Natural killer cell (primary cell): ENCODE measurements around the gene GABARAPL1. TPM values are rescaled to one million over a fixed set of nuclear protein-coding genes. Genes with fewer than 3 reads are reported as not detected.

Experiments
- ATAC-seq, 3 donors: fragments of 150-1000 bp in 2 of 3; fragments of 200-7000 bp in 1 of 3; cut with Tn5 transposase; 1 replicate in 1 of 3; 2 replicates in 2 of 3; pipeline ENCODE4 v1.10.0; 2021; ENCODE audit warnings: mild to moderate bottlenecking in 2 of 3, moderate library complexity in 2 of 3
- DNase-seq, 2 donors: peaks; one replicate each; pipeline versions ENCODE4 v3.0.0 to v3.0.0-alpha.2; 2013 to 2021; ENCODE audit warnings: mixed read lengths in 1 of 2
- H3K27ac ChIP-seq: one replicate; pipeline ENCODE4 v1.5.1; 2013; ENCODE audit warnings: mild to moderate bottlenecking, low read length
- H3K27me3 ChIP-seq: one replicate; pipeline ENCODE4 v1.6.1; 2013; ENCODE audit warnings: low read length; ENCODE audit not compliant: control insufficient read depth, insufficient read depth
- H3K36me3 ChIP-seq: one replicate; pipeline ENCODE4 v1.6.1; 2013; ENCODE audit warnings: low read length; ENCODE audit not compliant: control insufficient read depth, insufficient read depth
- H3K4me1 ChIP-seq: one replicate; pipeline ENCODE4 v1.6.1; 2013; ENCODE audit warnings: low read length; ENCODE audit not compliant: control insufficient read depth, insufficient read depth
- H3K4me3 ChIP-seq: one replicate; pipeline ENCODE4 v1.5.1; 2013; ENCODE audit warnings: low read length
- H3K9me3 ChIP-seq: one replicate; pipeline ENCODE4 v1.6.1; 2013; ENCODE audit warnings: low read length; ENCODE audit not compliant: control insufficient read depth, insufficient read depth
- H3K27ac Mint-ChIP-seq, 2 donors: one replicate each; pipeline ENCODE4 v1.8.0; 2022; ENCODE audit warnings: mild to moderate bottlenecking in 2 of 2, mixed read lengths in 2 of 2, moderate library complexity in 1 of 2
- H3K27me3 Mint-ChIP-seq, 2 donors: one replicate each; pipeline ENCODE4 v1.8.0; 2022; ENCODE audit warnings: low read depth in 2 of 2, mixed read lengths in 2 of 2
- H3K36me3 Mint-ChIP-seq: one replicate; pipeline ENCODE4 v1.8.0; 2022; ENCODE audit warnings: mixed read lengths
- H3K4me1 Mint-ChIP-seq, 2 donors: one replicate each; pipeline ENCODE4 v1.8.0; 2022; ENCODE audit warnings: mixed read lengths in 2 of 2
- H3K4me3 Mint-ChIP-seq: one replicate; pipeline ENCODE4 v1.8.0; 2022; ENCODE audit warnings: mild to moderate bottlenecking, moderate library complexity, mixed read lengths
- H3K9me3 Mint-ChIP-seq, 2 donors: one replicate each; pipeline ENCODE4 v1.8.0; 2022; ENCODE audit warnings: mixed read lengths in 2 of 2
- WGBS: methylation state at CpG from one replicate; pipeline ENCODE4 v1.1.7; 2013; ENCODE audit warnings: missing lambda C conversion rate; ENCODE audit not compliant: insufficient coverage; 5-methylcytosine and 5-hydroxymethylcytosine counted together
- intact Hi-C: fragments of 100-400 bp; cut with micrococcal nuclease; formaldehyde crosslinking; loops from one replicate; pipeline ENCODE4 v1.14.2; 2022
- total RNA-seq, 4 donors: library from RNA; stranded (reverse); fragments of 120-200 nt in 1 of 4; gene quantifications; one replicate each; pipeline versions ENCODE4 v1.2.3 to v1.2.4, GENCODE V29; 2013 to 2022
- TF ChIP-seq, protein P1 (sequence below): fragments of 200-600 bp; IDR thresholded peaks from one replicate; pipeline ENCODE4 v1.8.0; 2022; ENCODE audit warnings: antibody characterized with exemption

The GABARAPL1 gene
- total RNA-seq, 3 donors from 2014 or later (not counting 1 experiment from before 2014, with no cell fraction given) = 157 to 233 (median 160) TPM

DNA sequence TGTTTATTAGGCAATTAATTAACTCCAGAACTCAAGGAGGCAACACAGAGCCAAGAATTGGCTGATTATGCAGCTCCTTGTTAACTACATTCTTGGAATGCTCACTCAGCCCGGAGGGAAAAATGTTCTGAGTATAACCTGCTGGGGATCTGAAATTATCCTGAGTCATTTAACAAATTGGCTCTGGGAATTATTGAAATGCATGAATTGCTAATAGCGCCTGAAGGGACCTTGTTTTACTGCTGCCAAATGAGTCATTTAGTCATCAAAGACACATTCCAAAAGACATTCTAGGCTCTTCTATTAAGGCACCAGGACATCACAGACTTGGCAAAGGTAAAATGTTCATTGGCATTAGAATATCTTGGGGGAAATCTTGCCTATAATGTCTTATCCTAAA is 20.8 kb upstream of the GABARAPL1 start:
- H3K4me1 Mint-ChIP-seq = peaks cover 24 to 31% of the 10 kb centered on the region in 2 donors
- 43% methylated on average over 2 of the region's 2 CpGs for WGBS
- intact Hi-C loops = loop anchor here (1.0 to 5.0 kb wide), 3 partner anchors 39 to 445 kb away; no protein-coding TSS in a partner anchor
- TF ChIP-seq, protein P1, sequence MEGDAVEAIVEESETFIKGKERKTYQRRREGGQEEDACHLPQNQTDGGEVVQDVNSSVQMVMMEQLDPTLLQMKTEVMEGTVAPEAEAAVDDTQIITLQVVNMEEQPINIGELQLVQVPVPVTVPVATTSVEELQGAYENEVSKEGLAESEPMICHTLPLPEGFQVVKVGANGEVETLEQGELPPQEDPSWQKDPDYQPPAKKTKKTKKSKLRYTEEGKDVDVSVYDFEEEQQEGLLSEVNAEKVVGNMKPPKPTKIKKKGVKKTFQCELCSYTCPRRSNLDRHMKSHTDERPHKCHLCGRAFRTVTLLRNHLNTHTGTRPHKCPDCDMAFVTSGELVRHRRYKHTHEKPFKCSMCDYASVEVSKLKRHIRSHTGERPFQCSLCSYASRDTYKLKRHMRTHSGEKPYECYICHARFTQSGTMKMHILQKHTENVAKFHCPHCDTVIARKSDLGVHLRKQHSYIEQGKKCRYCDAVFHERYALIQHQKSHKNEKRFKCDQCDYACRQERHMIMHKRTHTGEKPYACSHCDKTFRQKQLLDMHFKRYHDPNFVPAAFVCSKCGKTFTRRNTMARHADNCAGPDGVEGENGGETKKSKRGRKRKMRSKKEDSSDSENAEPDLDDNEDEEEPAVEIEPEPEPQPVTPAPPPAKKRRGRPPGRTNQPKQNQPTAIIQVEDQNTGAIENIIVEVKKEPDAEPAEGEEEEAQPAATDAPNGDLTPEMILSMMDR = no peak
- peaks cover 7 to 23% of the 10 kb centered on the region in 2 donors for H3K27me3 Mint-ChIP-seq
- H3K36me3 Mint-ChIP-seq = no peaks in the 10 kb centered on the region
- no peaks in the 10 kb centered on the region for H3K9me3 Mint-ChIP-seq
- Histone ChIP-seq H3K4me1 (peaks cover 16% of the 10 kb centered on the region), H3K36me3 (no peaks in the 10 kb centered on the region), H3K27me3 (no peaks in the 10 kb centered on the region), H3K9me3 (no peaks in the 10 kb centered on the region), H3K27ac (no peak overlapping the region), H3K4me3 (no peak overlapping the region)
- ATAC-seq = no peak
- H3K27ac Mint-ChIP-seq = no peak overlapping the region
- no peak for DNase-seq
- no peak overlapping the region for H3K4me3 Mint-ChIP-seq

DNA sequence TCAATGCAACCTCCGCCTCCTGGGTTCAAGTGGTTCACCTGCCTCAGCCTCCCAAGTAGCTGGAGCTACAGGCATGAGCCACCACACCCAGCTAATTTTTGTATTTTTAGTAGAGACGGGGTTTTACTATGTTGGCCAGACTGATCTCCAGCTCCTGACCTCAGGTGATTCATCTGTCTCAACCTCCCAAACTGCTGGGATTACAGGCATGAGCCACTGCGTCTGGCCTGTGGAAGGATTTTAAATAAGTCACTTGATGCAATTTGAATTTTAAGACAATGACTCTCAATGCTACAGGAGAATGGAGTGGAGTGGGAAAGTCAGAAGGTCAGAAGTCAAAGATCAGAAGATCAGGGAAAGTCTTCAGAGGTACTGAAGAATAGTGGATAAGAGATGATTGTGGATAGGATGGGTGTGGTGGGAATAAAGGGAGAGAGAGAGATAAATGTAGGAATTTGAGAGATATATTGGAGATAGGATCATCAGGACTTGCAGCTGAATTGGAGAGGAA is 18.5 kb upstream of the GABARAPL1 start:
- Mint-ChIP-seq H3K4me1 (peaks cover 34 to 43% of the 10 kb centered on the region in 2 donors), H3K27ac (no peak overlapping the region), H3K27me3 (peaks cover 7 to 23% of the 10 kb centered on the region in 2 donors), H3K36me3 (no peaks in the 10 kb centered on the region), H3K9me3 (no peaks in the 10 kb centered on the region), H3K4me3 (no peak overlapping the region)
- H3K9me3 ChIP-seq = no peaks in the 10 kb centered on the region
- peaks cover 35% of the 10 kb centered on the region for H3K4me1 ChIP-seq
- WGBS = 90% methylated on average over 3 of the region's 3 CpGs
- H3K27ac ChIP-seq = no peak overlapping the region
- no peak for DNase-seq
- H3K27me3 ChIP-seq = no peaks in the 10 kb centered on the region
- intact Hi-C loops = loop anchor here (5.0 kb wide), 2 partner anchors 252 to 447 kb away; no protein-coding TSS in a partner anchor
- no peaks in the 10 kb centered on the region for H3K36me3 ChIP-seq
- H3K4me3 ChIP-seq = no peak overlapping the region
- TF ChIP-seq, protein P1 = no peak
- no peak for ATAC-seq

DNA sequence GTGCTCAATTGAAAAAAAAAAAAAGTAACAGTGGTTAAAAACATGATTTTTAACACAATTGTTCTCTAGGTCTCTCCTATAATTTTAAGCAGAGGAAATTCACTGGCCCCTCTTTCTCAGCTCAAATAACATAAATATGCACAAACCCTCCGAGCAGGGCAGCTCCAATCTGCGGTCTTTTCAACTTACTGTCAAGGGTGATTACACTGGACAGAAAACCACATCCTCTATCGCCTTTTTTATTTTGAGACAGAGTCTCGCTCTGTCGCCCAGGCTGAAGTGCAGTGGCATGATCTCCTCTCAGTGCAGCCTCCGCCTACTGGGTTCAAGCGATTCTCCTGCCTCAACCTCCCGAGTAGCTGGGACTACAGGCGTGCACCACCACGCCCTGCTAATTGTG is 16.5 kb upstream of the GABARAPL1 start:
- no peaks in the 10 kb centered on the region for H3K9me3 Mint-ChIP-seq
- Histone ChIP-seq H3K27me3 (no peaks in the 10 kb centered on the region), H3K36me3 (no peaks in the 10 kb centered on the region), H3K4me1 (peaks cover 31% of the 10 kb centered on the region), H3K9me3 (no peaks in the 10 kb centered on the region), H3K4me3 (no peak overlapping the region), H3K27ac (no peak overlapping the region)
- intact Hi-C loops = loop anchor here (2.0 kb wide), 1 partner anchor 17 kb away; the partner anchor contains the start of gene GABARAPL1
- DNase-seq (peak; percentile 22), ATAC-seq (peak; percentile 72 to 84 (median 82))
- peak overlapping the region; percentile 64 for H3K4me3 Mint-ChIP-seq
- peak overlapping the region; percentile 67 to 83 for H3K27ac Mint-ChIP-seq
- 6% methylated on average over 8 of the region's 10 CpGs for WGBS
- peaks cover 28 to 37% of the 10 kb centered on the region in 2 donors for H3K4me1 Mint-ChIP-seq
- H3K36me3 Mint-ChIP-seq = no peaks in the 10 kb centered on the region
- H3K27me3 Mint-ChIP-seq = peaks cover under 1 to 14% of the 10 kb centered on the region in 2 donors
- TF ChIP-seq, protein P1 = no peak
